ENCODE measurements around the gene EFNA5.

The EFNA5 gene

GRCh38 chr5:107617052-107617451 lies 53.7 kb downstream of the EFNA5 start:
- Histone ChIP-seq H3K27ac (ENCODE audit: low read depth, low read length) (no peak overlapping the region), H3K9ac (ENCODE audit: low read depth, low read length) (no peak overlapping the region), H3K27me3 (ENCODE audit: insufficient read depth, low read length) (no peaks in the 10 kb centered on the region), H3K4me1 (ENCODE audit: insufficient read depth, low read length) (peaks cover 41% of the 10 kb centered on the region), H3K9me3 (ENCODE audit: insufficient read depth, low read depth, low read length) (no peaks in the 10 kb centered on the region), H3K4me3 (ENCODE audit: low read length) (no peak overlapping the region), H3K36me3 (ENCODE audit: insufficient read depth, low read length) (no peaks in the 10 kb centered on the region)
- 96% methylated on average over 1 of the region's 1 CpG for WGBS

GRCh38 chr5:107616213-107616612 lies 54.5 kb downstream of the EFNA5 start:
- Histone ChIP-seq H3K27me3 (ENCODE audit: insufficient read depth, low read length) (no peaks in the 10 kb centered on the region), H3K4me3 (ENCODE audit: low read length) (no peak overlapping the region), H3K9me3 (ENCODE audit: insufficient read depth, low read depth, low read length) (no peaks in the 10 kb centered on the region), H3K27ac (ENCODE audit: low read depth, low read length) (no peak overlapping the region), H3K9ac (ENCODE audit: low read depth, low read length) (no peak overlapping the region), H3K36me3 (ENCODE audit: insufficient read depth, low read length) (no peaks in the 10 kb centered on the region), H3K4me1 (ENCODE audit: insufficient read depth, low read length) (peaks cover 50% of the 10 kb centered on the region)
- 98% methylated on average over 4 of the region's 4 CpGs for WGBS

- 92% methylated on average over 7 of the region's 7 CpGs for WGBS
- no peaks in the 10 kb centered on the region for H3K27me3 ChIP-seq (ENCODE audit: insufficient read depth, low read length)
- no peak overlapping the region for H3K4me3 ChIP-seq (ENCODE audit: low read length)
- no peak overlapping the region for H3K27ac ChIP-seq (ENCODE audit: low read depth, low read length)
- H3K9me3 ChIP-seq (ENCODE audit: insufficient read depth, low read depth, low read length), result no peaks in the 10 kb centered on the region
- H3K4me1 ChIP-seq (ENCODE audit: insufficient read depth, low read length), result peaks cover 56% of the 10 kb centered on the region
- no peak overlapping the region for H3K9ac ChIP-seq (ENCODE audit: low read depth, low read length)
- no peaks in the 10 kb centered on the region for H3K36me3 ChIP-seq (ENCODE audit: insufficient read depth, low read length)
Observed at GRCh38 chr5:107615299-107615817, 55.4 kb downstream of the EFNA5 start.

- peaks cover 42% of the 10 kb centered on the region for H3K4me1 ChIP-seq (ENCODE audit: insufficient read depth, low read length)
- H3K9ac ChIP-seq (ENCODE audit: low read depth, low read length), result no peak overlapping the region
- no peaks in the 10 kb centered on the region for H3K27me3 ChIP-seq (ENCODE audit: insufficient read depth, low read length)
- H3K9me3 ChIP-seq (ENCODE audit: insufficient read depth, low read depth, low read length), result no peaks in the 10 kb centered on the region
- 90% methylated on average over 1 of the region's 1 CpG for WGBS
- H3K36me3 ChIP-seq (ENCODE audit: insufficient read depth, low read length), result no peaks in the 10 kb centered on the region
- H3K27ac ChIP-seq (ENCODE audit: low read depth, low read length), result no peak overlapping the region
- H3K4me3 ChIP-seq (ENCODE audit: low read length), result no peak overlapping the region
Observed at GRCh38 chr5:107612541-107612940, 58.2 kb downstream of the EFNA5 start.

GRCh38 chr5:107610798-107611197 lies 59.9 kb downstream of the EFNA5 start:
- Histone ChIP-seq H3K9me3 (ENCODE audit: insufficient read depth, low read depth, low read length) (no peaks in the 10 kb centered on the region), H3K4me3 (ENCODE audit: low read length) (no peak overlapping the region), H3K36me3 (ENCODE audit: insufficient read depth, low read length) (no peaks in the 10 kb centered on the region), H3K27me3 (ENCODE audit: insufficient read depth, low read length) (no peaks in the 10 kb centered on the region), H3K9ac (ENCODE audit: low read depth, low read length) (no peak overlapping the region), H3K4me1 (ENCODE audit: insufficient read depth, low read length) (peaks cover 42% of the 10 kb centered on the region), H3K27ac (ENCODE audit: low read depth, low read length) (no peak overlapping the region)
- WGBS, result 93% methylated on average over 12 of the region's 12 CpGs

GRCh38 chr5:107607671-107608345 lies 62.9 kb downstream of the EFNA5 start:
- H3K27ac ChIP-seq (ENCODE audit: low read depth, low read length), result no peak overlapping the region
- no peak overlapping the region for H3K4me3 ChIP-seq (ENCODE audit: low read length)
- no peaks in the 10 kb centered on the region for H3K9me3 ChIP-seq (ENCODE audit: insufficient read depth, low read depth, low read length)
- H3K27me3 ChIP-seq (ENCODE audit: insufficient read depth, low read length), result no peaks in the 10 kb centered on the region
- WGBS, result 87% methylated on average over 9 of the region's 9 CpGs
- peaks cover 56% of the 10 kb centered on the region for H3K4me1 ChIP-seq (ENCODE audit: insufficient read depth, low read length)
- H3K9ac ChIP-seq (ENCODE audit: low read depth, low read length), result no peak overlapping the region
- no peaks in the 10 kb centered on the region for H3K36me3 ChIP-seq (ENCODE audit: insufficient read depth, low read length)

- Histone ChIP-seq H3K27me3 (ENCODE audit: insufficient read depth, low read length) (no peaks in the 10 kb centered on the region), H3K36me3 (ENCODE audit: insufficient read depth, low read length) (no peaks in the 10 kb centered on the region), H3K27ac (ENCODE audit: low read depth, low read length) (no peak overlapping the region), H3K4me3 (ENCODE audit: low read length) (no peak overlapping the region), H3K9ac (ENCODE audit: low read depth, low read length) (no peak overlapping the region), H3K4me1 (ENCODE audit: insufficient read depth, low read length) (peaks cover 54% of the 10 kb centered on the region), H3K9me3 (ENCODE audit: insufficient read depth, low read depth, low read length) (no peaks in the 10 kb centered on the region)
- WGBS, result 90% methylated on average over 6 of the region's 6 CpGs
Observed at GRCh38 chr5:107607196-107607595, 63.5 kb downstream of the EFNA5 start.

- Histone ChIP-seq H3K9me3 (ENCODE audit: insufficient read depth, low read depth, low read length) (no peaks in the 10 kb centered on the region), H3K36me3 (ENCODE audit: insufficient read depth, low read length) (no peaks in the 10 kb centered on the region), H3K27ac (ENCODE audit: low read depth, low read length) (no peak overlapping the region), H3K9ac (ENCODE audit: low read depth, low read length) (no peak overlapping the region), H3K4me3 (ENCODE audit: low read length) (no peak overlapping the region), H3K27me3 (ENCODE audit: insufficient read depth, low read length) (no peaks in the 10 kb centered on the region), H3K4me1 (ENCODE audit: insufficient read depth, low read length) (peaks cover 40% of the 10 kb centered on the region)
- whole genome bisulfite sequencing, result 93% methylated on average over 2 of the region's 2 CpGs
Observed at GRCh38 chr5:107605596-107606125, 65.1 kb downstream of the EFNA5 start.

GRCh38 chr5:107604990-107605389 lies 65.7 kb downstream of the EFNA5 start:
- Histone ChIP-seq H3K27ac (ENCODE audit: low read depth, low read length) (no peak overlapping the region), H3K4me3 (ENCODE audit: low read length) (no peak overlapping the region), H3K4me1 (ENCODE audit: insufficient read depth, low read length) (peaks cover 38% of the 10 kb centered on the region), H3K27me3 (ENCODE audit: insufficient read depth, low read length) (no peaks in the 10 kb centered on the region), H3K9ac (ENCODE audit: low read depth, low read length) (no peak overlapping the region), H3K9me3 (ENCODE audit: insufficient read depth, low read depth, low read length) (no peaks in the 10 kb centered on the region), H3K36me3 (ENCODE audit: insufficient read depth, low read length) (no peaks in the 10 kb centered on the region)
- WGBS, result 87% methylated on average over 2 of the region's 3 CpGs

GRCh38 chr5:107604146-107604910 lies 66.4 kb downstream of the EFNA5 start:
- no peaks in the 10 kb centered on the region for H3K36me3 ChIP-seq (ENCODE audit: insufficient read depth, low read length)
- no peak overlapping the region for H3K4me3 ChIP-seq (ENCODE audit: low read length)
- peaks cover 38% of the 10 kb centered on the region for H3K4me1 ChIP-seq (ENCODE audit: insufficient read depth, low read length)
- no peak overlapping the region for H3K27ac ChIP-seq (ENCODE audit: low read depth, low read length)
- H3K9ac ChIP-seq (ENCODE audit: low read depth, low read length), result no peak overlapping the region
- no peaks in the 10 kb centered on the region for H3K9me3 ChIP-seq (ENCODE audit: insufficient read depth, low read depth, low read length)
- 93% methylated on average over 10 of the region's 10 CpGs for WGBS
- H3K27me3 ChIP-seq (ENCODE audit: insufficient read depth, low read length), result no peaks in the 10 kb centered on the region

GRCh38 chr5:107603349-107603748 lies 67.4 kb downstream of the EFNA5 start:
- H3K4me3 ChIP-seq (ENCODE audit: low read length), result no peak overlapping the region
- WGBS, result 91% methylated on average over 6 of the region's 6 CpGs
- no peaks in the 10 kb centered on the region for H3K9me3 ChIP-seq (ENCODE audit: insufficient read depth, low read depth, low read length)
- H3K4me1 ChIP-seq (ENCODE audit: insufficient read depth, low read length), result peaks cover 37% of the 10 kb centered on the region
- no peak overlapping the region for H3K9ac ChIP-seq (ENCODE audit: low read depth, low read length)
- H3K27ac ChIP-seq (ENCODE audit: low read depth, low read length), result no peak overlapping the region
- H3K27me3 ChIP-seq (ENCODE audit: insufficient read depth, low read length), result no peaks in the 10 kb centered on the region
- no peaks in the 10 kb centered on the region for H3K36me3 ChIP-seq (ENCODE audit: insufficient read depth, low read length)
